Testis (tissue), 2 donors: Measurements from ENCODE around the gene GLI3.

Experiments used
- CTCF ChIP-seq, 3 experiments: fragments of 450-650 bp in 2 of 3; fragments of 200-600 bp in 1 of 3; sonication (generic) in 1 of 3; IDR thresholded peaks; one replicate each; pipeline ENCODE4 v1.5.1; 2016 to 2019; ENCODE audit warnings: antibody characterized with exemption in 3 of 3, mild to moderate bottlenecking in 2 of 3, moderate library complexity in 1 of 3
- POLR2A ChIP-seq: fragments of 450-650 bp; IDR thresholded peaks from one replicate; pipeline ENCODE4 v1.6.1; 2017; ENCODE audit warnings: antibody characterized with exemption, mild to moderate bottlenecking, moderate library complexity

- TF ChIP-seq POLR2A = no peak
- no peak for TF ChIP-seq CTCF (IDR thresholded peaks at IDR 0.05)
Observed at GRCh38 chr7:42016517-42016916, 220.5 kb downstream of the GLI3 start.
